Esophagus squamous epithelium (tissue), 5 donors: ENCODE measurements around the gene HS6ST2. TPM values are rescaled to one million over a fixed set of nuclear protein-coding genes. Genes with fewer than 3 reads are reported as not detected.

ENCODE experiments used
- DNase-seq: peaks from one replicate; lab custom pipeline; 2025; lab: John Stamatoyannopoulos, UW
- H3K27ac ChIP-seq, 4 donors: fragments of 200-600 bp; sonication (generic); one replicate each; pipeline ENCODE4 v1.5.1; 2016 to 2019; ENCODE audit warnings: mild to moderate bottlenecking in 1 of 4
- H3K27me3 ChIP-seq, 4 donors: fragments of 200-600 bp; sonication (generic); 1 replicate in 3 of 4; 2 replicates in 1 of 4; pipeline versions ENCODE4 v1.5.1 to v1.6.0; 2017 to 2021; ENCODE audit warnings: antibody characterized with exemption in 1 of 4
- H3K36me3 ChIP-seq, 3 donors: fragments of 200-600 bp; sonication (generic); one replicate each; pipeline ENCODE4 v1.5.1; 2016 to 2019
- H3K4me1 ChIP-seq, 3 donors: fragments of 200-600 bp; sonication (generic); one replicate each; pipeline ENCODE4 v1.5.1; 2017 to 2019
- H3K4me3 ChIP-seq, 4 donors: fragments of 200-600 bp; sonication (generic); 1 replicate in 3 of 4; 2 replicates in 1 of 4; pipeline ENCODE4 v1.5.1; 2016 to 2019; ENCODE audit warnings: mild to moderate bottlenecking in 2 of 4, moderate library complexity in 1 of 4
- H3K9me3 ChIP-seq, 3 donors: fragments of 200-600 bp; sonication (generic); one replicate each; pipeline ENCODE4 v1.5.1; 2016 to 2019
- CTCF ChIP-seq, 6 experiments: fragments of 450-650 bp in 4 of 6; fragments of 200-600 bp in 2 of 6; sonication (generic) in 2 of 6; IDR thresholded peaks; one replicate each; pipeline ENCODE4 v1.5.1; 2016 to 2019; ENCODE audit warnings: antibody characterized with exemption in 6 of 6, mild to moderate bottlenecking in 4 of 6, moderate library complexity in 4 of 6
- POLR2A ChIP-seq, 4 donors: fragments of 450-650 bp; IDR thresholded peaks; one replicate each; pipeline ENCODE4 v1.6.1; 2017; ENCODE audit warnings: antibody characterized with exemption in 4 of 4, mild to moderate bottlenecking in 4 of 4, moderate library complexity in 3 of 4
- WGBS, 2 donors: methylation state at CpG; one replicate each; pipeline ENCODE4 v1.1.5; 2018; 5-methylcytosine and 5-hydroxymethylcytosine counted together
- intact Hi-C: fragments of 100-400 bp; cut with DNase I; formaldehyde crosslinking; loops from one replicate; pipeline ENCODE4 v1.15.0; 2022
- total RNA-seq, 4 donors: library from RNA; depleted of rRNA; stranded (reverse); fragments of >200 nt; gene quantifications; one replicate each; pipeline ENCODE4 v1.1.0, GENCODE V29; 2016
- donor health status: DM: yes; HTN: yes; CAD: no.

The HS6ST2 gene
- total RNA-seq, 4 donors from 2014 or later: 6.3 to 9.0 (median 7.1) TPM

GRCh38 chrX:132877954-132878536 is 80.4 kb downstream of the HS6ST2 start:
- no peaks in the 10 kb centered on the region for H3K4me1 ChIP-seq
- 74 to 81% methylated on average over 3 to 5 of the region's 5 CpGs for WGBS, 2 donors
- no peak for DNase-seq
- H3K27ac ChIP-seq: no peak overlapping the region
- H3K27me3 ChIP-seq: no peaks in the 10 kb centered on the region
- no peak overlapping the region for H3K4me3 ChIP-seq
- no peak for TF ChIP-seq CTCF (IDR thresholded peaks at IDR 0.05)
- H3K9me3 ChIP-seq: no peaks in the 10 kb centered on the region
- H3K36me3 ChIP-seq: no peaks in the 10 kb centered on the region
- intact Hi-C loops: no loop called here

- no peaks in the 10 kb centered on the region for H3K27me3 ChIP-seq
- H3K9me3 ChIP-seq: no peaks in the 10 kb centered on the region
- 41 to 46% methylated on average over 2 of the region's 2 CpGs for WGBS, 2 donors
- no peaks in the 10 kb centered on the region for H3K4me1 ChIP-seq
- intact Hi-C loops: no loop called here
- H3K36me3 ChIP-seq: no peaks in the 10 kb centered on the region
- TF ChIP-seq CTCF (IDR thresholded peaks at IDR 0.05): no peak
- no peak for TF ChIP-seq POLR2A (IDR thresholded peaks at IDR 0.05)
- no peak overlapping the region for H3K27ac ChIP-seq
- DNase-seq: no peak
- H3K4me3 ChIP-seq: no peak overlapping the region
Measured at GRCh38 chrX:132876523-132877338, 81.7 kb downstream of the HS6ST2 start.

DNA sequence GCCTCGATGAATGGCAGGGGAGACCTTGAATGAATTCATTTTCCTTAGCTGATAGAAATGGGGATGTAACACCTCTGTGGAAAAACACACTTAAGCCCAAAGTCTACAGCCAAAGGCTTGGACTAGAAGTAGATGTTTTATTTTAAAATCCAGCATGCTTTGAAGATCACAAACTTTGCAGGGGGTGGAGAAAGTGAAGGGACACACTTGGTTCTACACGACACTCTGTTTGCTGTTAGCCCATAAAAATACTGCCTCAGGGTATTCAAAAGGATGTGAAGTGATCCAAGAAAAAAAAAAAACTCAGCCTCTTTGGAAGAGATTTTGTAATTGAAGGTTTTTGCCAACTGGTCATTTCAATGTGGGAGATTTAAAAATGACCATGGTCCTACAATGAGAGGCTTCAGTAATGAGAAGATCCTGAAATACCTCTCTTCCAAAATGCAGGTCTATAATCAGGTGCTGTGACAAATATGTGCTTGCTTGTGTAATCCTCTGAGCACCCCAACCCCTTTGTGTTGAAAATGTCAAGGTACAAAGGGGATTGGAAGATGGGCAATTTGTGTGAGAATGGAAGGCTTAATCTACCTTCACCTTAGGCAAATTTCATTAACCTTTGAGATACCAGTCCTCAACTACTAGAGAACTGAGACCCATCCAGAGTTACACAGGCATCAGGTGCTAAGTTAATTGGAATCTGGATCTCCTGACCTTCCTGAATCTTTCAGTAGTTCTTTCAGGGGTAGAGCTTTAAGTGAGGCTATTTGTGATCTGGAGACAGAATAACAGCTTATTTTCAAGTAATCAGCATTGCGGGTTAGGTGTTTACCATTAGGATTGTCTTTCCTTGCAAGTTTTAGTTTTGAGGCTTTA is 82.5 kb downstream of the HS6ST2 start:
- no peak for TF ChIP-seq POLR2A (IDR thresholded peaks at IDR 0.05)
- no peak for TF ChIP-seq CTCF (IDR thresholded peaks at IDR 0.05)
- no peak overlapping the region for H3K4me3 ChIP-seq
- no peak overlapping the region for H3K27ac ChIP-seq
- no peaks in the 10 kb centered on the region for H3K27me3 ChIP-seq
- H3K36me3 ChIP-seq: no peaks in the 10 kb centered on the region
- H3K4me1 ChIP-seq: no peaks in the 10 kb centered on the region
- DNase-seq: no peak
- intact Hi-C loops: no loop called here
- WGBS, 2 donors: 31 to 52% methylated on average over 3 of the region's 3 CpGs
- no peaks in the 10 kb centered on the region for H3K9me3 ChIP-seq

DNA sequence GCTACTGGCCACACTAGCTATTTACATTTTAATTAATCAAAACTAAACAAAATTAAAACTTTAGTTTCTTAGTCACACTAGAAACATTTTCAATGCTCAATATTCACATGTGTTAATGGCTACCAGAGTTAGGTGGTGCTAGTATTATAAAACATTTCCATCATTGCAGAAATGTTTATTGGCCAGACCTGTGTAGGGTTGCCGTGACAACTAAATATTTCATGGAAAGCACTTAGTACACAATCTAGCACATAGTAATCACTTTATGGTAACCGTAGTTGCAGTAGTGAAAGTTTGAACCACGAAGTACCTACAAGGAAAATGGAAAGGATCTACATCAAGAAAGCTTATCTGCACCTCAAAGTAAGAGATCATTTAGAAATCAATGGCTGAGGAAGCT is 95.9 kb downstream of the HS6ST2 start:
- no peak overlapping the region for H3K27ac ChIP-seq
- H3K4me1 ChIP-seq: no peaks in the 10 kb centered on the region
- no peaks in the 10 kb centered on the region for H3K36me3 ChIP-seq
- H3K9me3 ChIP-seq: no peaks in the 10 kb centered on the region
- 55 to 100% methylated on average over 1 to 3 of the region's 3 CpGs for WGBS, 2 donors
- no peak overlapping the region for H3K4me3 ChIP-seq
- TF ChIP-seq POLR2A (IDR thresholded peaks at IDR 0.05): no peak
- no peak for TF ChIP-seq CTCF (IDR thresholded peaks at IDR 0.05)
- no peaks in the 10 kb centered on the region for H3K27me3 ChIP-seq
- intact Hi-C loops: no loop called here
- DNase-seq: no peak
